ENCODE data around the gene CHAT.

DNA sequence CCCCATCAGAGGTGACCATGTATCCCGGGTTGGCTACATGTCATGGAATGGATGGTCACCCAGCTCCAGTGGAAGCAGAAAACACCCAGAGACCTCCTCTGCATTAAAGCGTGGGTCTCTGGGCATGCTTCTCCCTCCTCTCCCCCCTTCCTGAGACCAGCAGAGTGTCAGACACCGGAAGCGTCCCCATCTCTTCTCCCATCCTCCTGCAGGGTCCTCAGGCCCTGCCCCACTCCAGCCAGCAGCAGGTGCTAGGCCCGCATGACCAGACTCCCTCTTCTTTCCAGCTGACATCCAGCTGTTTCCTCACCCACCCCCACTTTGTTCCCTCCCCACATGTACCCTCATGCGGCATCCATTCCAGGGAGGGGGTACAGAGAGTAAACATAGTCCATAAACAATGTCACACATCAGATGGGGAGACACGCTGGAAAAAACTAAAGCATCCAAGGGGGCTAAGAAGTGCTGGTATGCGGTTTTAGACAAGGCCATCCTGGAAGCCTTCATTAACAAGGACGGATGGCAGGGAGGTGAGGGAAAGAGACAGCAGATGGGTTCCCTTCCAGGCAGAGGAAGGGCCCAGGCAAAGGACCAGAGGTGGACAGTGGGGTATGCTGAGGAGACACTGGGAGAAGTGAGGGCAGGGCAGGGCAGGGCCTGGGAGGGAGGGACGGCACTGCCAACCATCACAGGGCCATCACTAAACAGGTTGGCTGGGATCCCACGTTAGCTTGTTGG is 16.2 kb upstream of the CHAT start:
- TF ChIP-seq ZNF311 (tag by site-specific recombination; IDR thresholded peaks at IDR 0.05; ENCODE audit: borderline replicate concordance) (no peak), HOXA7 (CRISPR knock-in tag; IDR thresholded peaks at IDR 0.05; ENCODE audit: borderline replicate concordance) (no peak), ZNF549 (tag by site-specific recombination; IDR thresholded peaks at IDR 0.05) (no peak)
- TF ChIP-seq, protein P1, sequence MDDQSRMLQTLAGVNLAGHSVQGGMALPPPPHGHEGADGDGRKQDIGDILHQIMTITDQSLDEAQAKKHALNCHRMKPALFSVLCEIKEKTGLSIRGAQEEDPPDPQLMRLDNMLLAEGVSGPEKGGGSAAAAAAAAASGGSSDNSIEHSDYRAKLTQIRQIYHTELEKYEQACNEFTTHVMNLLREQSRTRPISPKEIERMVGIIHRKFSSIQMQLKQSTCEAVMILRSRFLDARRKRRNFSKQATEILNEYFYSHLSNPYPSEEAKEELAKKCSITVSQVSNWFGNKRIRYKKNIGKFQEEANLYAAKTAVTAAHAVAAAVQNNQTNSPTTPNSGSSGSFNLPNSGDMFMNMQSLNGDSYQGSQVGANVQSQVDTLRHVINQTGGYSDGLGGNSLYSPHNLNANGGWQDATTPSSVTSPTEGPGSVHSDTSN (CRISPR knock-in tag; IDR thresholded peaks at IDR 0.05), result no peak
- TF ChIP-seq, protein P2, sequence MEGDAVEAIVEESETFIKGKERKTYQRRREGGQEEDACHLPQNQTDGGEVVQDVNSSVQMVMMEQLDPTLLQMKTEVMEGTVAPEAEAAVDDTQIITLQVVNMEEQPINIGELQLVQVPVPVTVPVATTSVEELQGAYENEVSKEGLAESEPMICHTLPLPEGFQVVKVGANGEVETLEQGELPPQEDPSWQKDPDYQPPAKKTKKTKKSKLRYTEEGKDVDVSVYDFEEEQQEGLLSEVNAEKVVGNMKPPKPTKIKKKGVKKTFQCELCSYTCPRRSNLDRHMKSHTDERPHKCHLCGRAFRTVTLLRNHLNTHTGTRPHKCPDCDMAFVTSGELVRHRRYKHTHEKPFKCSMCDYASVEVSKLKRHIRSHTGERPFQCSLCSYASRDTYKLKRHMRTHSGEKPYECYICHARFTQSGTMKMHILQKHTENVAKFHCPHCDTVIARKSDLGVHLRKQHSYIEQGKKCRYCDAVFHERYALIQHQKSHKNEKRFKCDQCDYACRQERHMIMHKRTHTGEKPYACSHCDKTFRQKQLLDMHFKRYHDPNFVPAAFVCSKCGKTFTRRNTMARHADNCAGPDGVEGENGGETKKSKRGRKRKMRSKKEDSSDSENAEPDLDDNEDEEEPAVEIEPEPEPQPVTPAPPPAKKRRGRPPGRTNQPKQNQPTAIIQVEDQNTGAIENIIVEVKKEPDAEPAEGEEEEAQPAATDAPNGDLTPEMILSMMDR (tag by site-specific recombination; IDR thresholded peaks at IDR 0.05), result no peak
